NCI-H2029 (cell line): ENCODE data around the gene BMP3.
"Not testable (repeated sequence)": the region's sequence is repeated elsewhere in the genome, so short reads cannot be mapped to it uniquely, and the experiment has no call there.

Source experiments
- DNase-seq: peaks from one replicate; lab custom pipeline; 2025; lab: John Stamatoyannopoulos, UW

The BMP3 gene, protein sequence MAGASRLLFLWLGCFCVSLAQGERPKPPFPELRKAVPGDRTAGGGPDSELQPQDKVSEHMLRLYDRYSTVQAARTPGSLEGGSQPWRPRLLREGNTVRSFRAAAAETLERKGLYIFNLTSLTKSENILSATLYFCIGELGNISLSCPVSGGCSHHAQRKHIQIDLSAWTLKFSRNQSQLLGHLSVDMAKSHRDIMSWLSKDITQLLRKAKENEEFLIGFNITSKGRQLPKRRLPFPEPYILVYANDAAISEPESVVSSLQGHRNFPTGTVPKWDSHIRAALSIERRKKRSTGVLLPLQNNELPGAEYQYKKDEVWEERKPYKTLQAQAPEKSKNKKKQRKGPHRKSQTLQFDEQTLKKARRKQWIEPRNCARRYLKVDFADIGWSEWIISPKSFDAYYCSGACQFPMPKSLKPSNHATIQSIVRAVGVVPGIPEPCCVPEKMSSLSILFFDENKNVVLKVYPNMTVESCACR

DNA sequence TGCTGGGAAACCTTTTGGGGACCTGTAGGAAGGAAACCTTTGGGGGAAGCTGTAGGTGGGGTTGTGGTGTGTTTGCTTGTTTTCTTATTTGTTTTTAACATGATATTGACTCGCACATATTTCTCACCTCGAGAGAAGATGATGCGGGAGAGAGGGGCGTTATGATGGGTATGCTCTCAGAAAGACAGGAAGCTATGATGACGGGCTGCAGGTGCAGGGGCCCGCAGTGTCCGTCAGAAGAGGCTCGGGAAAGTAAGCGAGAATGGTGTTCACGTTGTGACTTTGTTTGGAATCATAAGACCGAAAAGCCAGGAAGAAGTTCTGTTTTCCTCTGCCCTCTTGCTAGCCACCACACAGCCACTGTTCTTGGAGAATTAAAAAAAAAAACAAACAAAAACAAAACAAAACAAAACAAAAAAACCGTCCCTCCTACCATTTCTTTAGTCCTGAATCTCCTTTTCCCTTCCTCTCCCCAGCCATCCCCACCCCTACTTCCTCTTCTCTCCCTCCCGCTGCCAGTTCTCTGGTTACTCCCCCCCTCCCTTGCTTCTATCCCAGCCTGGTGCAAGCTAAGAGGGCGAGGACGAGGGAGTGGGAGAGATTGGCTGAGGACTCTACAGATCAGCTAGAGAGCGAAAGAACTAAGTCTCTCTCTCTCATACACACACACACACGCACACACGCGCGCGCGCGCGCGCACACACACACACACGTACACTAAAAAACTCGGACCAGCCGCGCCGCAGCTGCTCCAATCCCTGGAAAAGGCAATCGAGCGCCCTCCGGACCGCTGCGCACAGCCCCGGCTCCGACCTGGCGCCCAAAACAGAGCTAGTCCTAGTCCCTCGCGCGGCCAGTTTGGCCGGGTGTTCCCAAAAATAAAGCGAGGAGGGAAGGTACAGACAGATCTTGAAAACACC is at the start of gene BMP3:
Gene BMP3, plus strand, starts transcription at position 648 of the 920 bp plus-strand sequence. CDS start 577 bp downstream, outside the sequence.
- peak; percentile 26 for DNase-seq

DNA sequence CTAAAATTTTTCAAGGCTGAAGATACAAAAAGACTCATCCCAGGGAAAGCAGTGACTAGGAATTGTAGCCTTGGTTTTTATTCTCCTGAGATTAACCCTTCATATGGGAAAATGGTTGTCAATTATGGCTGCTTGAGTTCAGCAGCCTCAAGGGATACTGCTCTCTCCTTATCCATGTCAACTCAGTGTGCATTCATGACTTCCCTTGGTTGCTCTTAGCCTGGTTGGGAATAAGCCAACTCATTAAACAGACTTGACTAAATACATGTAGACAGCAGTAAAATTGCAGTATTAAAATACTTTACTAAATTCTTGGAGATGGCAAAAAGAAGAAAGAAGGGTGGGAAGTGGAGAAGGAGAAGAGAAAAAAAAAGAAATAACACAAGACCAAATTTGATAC is 44.5 kb upstream of the BMP3 start:
- DNase-seq: no peak

DNA sequence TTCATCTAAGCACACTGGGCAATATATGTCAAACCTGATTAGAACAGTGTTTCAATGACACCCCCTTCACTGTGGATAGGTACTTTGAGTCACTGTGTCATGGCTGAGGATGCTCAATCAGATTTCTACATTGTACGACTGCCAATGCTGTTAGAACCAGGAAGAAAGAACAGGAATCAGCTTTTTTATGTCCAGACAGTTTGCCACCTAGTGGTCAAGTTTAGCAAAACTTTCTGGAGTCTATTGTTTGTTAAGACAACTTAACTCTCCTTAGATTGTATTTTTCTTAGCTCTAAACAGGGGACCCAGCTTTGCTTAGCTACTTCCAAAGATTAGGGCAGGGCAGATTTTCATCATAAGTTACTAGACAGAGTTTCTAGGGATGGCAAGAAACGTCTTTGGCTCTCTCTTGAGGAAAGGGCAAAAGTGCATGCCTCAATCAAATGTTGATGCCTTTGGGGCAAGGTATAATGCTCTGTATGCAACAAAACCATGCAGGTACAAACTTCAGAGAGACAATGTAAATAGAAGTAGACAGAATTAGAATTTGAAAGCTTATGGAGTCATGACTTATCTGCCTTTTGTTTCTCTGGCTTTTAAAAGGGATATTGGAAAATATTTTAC is 40.5 kb upstream of the BMP3 start:
- DNase-seq: peak; percentile 6

DNA sequence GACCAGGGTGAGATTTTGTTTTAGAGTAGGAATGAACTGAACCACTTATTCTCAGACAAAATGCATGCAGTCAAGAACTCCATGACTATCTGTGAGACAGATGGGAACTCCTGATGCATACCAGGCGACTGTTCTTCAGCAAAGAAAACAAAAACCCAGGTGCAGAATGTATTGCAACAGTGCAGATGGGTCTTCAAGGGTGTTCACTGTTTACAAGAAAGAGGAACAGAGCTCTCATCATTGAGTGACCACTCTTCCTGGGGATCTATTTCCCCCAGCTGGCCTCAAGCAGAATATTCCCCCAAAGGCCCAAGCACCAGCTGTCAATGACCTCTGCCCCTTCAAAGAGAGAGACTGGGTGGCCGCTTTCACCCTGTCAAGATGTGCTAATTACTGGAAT is 39.7 kb upstream of the BMP3 start:
- DNase-seq: no peak

DNA sequence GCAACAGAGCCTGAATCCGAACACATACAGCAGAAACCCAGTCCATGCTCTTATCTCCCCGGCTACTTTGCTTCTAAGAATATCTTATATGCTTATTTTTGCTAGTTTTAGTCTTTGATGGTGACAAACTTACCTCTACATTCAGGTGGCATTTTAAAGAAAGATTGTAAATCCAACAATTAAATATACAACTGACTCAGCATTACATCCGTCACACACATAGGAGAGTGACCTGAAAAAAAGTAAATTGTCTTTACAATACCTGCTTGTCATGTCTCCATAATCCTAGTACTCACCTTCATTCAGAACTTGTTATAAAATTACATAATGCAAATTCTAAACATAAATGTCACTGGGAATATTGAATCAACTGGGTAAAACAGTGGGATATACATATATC is 30.6 kb upstream of the BMP3 start:
- DNase-seq: no peak

DNA sequence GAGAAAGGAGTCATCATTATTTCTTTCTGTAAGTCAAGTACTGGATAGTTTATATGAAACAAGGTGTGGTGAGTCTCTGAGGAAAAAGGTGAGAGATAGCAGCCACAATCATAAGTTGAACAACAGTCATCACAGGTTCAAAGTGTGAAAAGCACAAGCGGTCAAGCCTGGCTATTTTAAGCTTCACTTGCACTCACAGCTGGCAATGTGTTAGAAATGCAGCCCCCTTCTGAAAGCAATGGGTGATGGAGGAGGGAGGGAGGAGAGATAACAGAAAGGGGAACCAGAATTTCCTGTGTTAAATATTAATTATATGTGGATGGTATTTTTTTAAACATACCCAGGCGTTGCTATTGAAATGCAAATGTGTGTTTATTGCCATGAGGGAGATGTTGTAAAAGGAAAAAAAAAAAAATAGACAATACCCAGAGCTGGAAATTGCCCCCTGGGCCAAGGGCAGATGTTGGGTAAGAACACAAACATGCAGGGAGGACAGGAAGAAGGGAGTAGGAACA is 26.9 kb upstream of the BMP3 start:
- no peak for DNase-seq

DNA sequence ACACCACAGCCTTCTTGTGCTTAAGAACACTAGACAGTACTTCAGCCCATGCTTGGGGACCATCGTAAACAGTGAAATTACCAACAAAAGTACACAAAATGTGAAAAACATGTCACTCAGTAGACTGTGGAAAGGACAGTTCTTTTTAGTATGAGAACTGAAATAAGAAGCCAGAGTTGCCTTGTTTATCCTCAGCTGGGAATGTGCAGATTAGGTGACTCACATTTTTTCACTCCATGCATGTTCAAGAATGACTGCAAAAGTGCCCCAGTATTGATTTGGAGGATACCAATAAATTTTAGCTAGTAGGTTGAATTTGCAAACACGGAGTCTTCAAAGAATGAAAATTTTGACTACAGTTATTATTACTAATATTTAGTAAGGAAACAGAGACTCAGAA is 23.1 kb upstream of the BMP3 start:
- no peak for DNase-seq

DNA sequence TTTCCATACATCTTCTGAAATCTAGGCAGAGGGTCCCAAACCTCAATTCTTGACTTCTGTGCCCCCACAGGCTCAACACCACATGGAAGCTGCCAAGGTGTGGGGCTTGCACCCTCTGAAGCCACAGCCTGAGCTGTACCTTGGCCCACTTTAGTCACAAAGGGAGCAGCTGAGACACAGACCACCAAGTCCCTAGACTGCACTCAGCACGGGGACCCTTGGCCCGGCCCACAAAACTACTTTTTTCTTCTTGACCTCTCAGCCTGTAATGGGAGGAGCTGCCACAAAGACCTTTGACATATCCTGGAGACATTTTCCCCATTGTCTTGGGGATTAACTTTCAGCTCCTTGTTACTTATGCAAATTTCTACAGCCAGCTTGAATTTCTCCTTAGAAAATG is 13.9 kb upstream of the BMP3 start:
- not testable (repeated sequence) for DNase-seq

DNA sequence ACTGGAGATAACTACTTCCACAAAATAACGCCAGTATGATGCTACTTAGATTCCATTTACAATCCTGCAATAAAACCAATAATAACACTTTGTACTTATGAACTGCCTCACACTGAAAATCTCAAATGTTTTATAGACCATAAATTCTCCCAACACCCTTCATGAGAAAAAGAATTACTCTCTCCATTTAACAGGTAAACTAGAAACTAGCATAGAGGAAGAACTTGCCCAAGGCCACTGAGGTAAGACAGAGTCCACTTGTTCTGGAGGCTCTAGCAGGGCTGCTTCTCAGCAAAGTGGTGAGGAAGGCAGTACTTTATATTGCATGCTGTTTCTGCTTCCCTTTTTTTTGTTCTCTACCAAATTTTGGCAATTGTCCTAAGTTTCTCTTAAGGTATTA is 11.5 kb upstream of the BMP3 start:
- DNase-seq: no peak

DNA sequence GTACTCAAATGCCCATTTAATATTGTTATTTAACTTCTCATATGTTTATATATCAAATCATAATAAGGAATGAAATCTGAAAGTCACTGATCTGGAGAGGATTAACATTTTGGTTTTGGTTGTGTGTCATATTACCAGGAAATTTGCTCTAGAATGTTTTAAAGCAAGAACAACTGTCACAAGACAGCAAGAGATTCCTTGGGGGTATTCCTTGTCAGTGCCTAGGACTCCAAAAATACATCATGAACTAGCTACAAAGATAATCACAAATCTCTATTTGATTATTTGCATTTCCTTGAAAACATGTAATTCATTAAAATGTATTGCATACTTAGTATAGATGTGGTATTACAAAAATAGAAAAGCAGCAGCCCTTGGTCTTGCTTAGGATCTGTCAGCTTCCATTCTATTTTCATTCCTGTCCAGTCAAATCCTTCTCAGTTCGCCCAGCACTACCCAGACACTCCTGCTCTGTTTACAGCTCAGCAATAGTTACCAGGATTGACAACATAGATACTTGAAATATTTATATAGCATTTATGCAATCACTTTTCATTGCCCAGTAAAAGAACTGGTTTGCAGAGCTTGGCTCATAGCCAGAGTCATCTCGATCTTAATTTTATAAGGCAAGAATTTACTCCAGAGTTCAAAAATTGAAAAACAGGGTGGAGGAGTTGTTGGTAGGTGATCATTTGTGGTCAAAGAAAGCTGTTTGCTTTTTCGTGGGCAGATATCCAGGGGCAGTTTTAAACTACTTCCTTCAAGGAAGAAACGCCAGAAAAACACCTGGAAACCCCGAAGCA is 9.2 kb upstream of the BMP3 start:
- peak; percentile 58 for DNase-seq

DNA sequence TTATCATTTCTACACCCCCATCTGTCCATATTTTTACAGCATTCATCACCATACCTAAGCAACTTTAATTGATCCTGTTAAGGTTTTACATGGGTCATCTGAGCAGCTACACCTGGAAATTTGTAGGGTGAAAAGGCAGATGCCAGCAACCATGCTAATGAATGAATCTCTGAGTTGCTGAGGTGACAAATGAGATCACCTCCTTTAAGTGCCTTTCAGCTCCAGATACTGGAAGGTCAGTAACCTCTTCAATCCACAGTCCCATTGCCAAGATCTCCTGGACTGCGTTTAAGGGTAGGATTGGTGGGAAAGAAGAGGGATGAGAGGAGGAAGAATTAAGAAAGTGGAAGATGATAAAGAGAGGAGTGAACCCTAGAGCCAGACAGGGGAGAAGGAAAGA is 8.5 kb upstream of the BMP3 start:
- DNase-seq: peak; percentile 55

DNA sequence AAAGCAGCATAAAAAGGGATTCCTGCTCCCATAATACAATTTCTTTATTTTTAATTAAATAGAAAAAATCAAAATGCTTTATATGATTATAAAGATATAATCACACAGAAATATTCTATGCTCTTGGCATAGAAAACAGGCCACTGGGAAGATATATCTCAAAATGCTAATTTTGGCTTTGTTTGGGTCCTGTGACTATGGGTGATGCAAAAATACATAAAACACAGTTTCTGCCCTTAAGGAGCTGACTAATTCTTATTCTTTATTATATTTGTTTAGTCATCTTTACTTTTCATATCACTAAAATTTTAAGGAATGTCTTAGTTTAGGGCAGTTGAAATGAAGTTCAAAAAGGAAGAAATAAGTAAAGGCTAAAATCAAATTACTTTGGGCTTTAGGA is 7.0 kb upstream of the BMP3 start:
- DNase-seq: no peak

DNA sequence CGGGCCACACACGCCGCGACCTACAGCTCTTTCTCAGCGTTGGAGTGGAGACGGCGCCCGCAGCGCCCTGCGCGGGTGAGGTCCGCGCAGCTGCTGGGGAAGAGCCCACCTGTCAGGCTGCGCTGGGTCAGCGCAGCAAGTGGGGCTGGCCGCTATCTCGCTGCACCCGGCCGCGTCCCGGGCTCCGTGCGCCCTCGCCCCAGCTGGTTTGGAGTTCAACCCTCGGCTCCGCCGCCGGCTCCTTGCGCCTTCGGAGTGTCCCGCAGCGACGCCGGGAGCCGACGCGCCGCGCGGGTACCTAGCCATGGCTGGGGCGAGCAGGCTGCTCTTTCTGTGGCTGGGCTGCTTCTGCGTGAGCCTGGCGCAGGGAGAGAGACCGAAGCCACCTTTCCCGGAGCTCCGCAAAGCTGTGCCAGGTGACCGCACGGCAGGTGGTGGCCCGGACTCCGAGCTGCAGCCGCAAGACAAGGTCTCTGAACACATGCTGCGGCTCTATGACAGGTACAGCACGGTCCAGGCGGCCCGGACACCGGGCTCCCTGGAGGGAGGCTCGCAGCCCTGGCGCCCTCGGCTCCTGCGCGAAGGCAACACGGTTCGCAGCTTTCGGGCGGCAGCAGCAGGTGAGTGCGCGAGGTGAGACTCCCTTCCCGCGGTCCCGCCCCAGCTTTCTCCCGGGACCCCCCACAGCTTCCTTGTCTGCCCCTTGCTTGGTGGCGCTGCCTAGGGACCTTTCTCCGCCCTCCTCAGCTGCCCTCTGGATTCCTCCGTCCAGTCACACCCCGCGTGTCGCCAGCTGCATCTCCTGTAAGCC is 678 bp downstream of the BMP3 start:
- DNase-seq: no peak

DNA sequence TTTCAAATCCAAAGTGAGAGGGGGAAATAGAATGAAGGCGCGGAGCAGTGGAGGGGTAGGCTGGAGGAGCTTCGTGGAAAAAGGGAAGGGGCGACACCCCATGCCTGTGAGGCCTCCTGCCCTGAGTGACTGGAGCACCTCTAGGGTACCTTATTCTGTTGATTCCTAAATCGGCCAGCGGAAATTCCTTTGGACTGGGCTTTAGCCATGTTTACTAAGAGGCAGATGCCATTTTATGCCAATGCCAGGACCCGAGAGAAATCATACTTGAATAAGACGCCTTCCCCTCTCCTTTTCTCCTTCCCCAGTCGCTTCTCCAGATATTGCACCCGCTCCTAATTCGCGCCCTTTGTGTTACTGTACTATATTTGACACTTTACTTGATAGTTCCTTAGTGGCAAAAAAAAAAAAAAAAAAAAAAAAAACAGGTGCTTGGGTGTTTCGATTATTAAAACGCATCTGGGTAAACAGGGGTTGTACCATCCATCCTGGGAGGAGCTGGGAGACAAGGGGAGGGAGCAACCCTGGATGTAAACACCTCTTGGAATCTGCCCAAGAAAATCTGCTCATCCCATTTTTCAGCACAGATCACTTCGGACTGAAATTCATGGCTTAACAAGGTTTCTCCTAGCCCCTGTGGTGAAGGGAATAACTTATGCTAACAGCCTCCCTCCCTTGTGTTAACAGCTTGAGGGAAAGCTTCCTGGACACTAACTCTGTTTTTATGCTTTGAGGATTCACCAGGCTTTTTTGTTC is 1.5 kb downstream of the BMP3 start:
- no peak for DNase-seq

DNA sequence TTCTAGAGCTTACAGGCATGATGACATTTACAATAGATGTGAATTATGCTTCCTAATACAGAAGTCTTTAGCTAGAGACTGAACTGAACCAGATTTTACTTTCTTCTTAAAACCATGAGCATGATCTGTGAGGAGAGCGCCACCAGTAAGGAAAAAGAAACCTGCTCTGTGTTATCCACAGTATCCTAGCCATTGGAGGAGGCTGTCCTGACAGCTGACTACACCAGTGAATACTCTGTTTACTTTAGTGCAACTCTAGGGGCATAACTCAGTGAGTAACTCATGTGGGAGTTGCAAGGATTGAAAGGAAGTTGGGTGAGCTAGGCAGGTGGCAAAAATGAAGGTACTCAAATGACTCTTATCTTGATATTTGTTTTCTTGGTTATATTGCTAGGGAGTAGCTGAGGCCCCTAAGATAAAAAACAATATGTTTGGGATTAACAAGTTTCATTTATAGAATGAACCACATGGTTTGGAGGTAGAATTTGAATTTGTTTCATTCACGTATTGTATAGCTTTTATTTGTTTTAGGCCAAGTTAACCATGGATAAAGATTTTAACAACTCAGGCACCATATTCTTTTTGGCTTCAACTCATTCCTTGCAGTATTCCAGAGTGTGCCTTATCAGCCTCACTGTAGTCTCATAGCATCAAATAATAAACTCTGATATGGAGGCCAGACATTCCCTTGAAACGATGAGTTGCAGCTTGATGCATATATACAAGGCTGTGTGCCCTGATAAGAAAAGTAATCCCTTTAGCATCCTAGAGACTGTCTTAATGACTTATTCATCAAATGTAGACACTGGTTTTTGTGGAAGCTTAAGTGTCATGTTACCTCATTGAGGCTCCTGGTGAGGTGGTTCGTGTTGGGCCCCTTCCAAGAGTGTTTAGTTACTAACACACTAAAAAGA is 2.5 kb downstream of the BMP3 start:
- DNase-seq: peak; percentile 30

DNA sequence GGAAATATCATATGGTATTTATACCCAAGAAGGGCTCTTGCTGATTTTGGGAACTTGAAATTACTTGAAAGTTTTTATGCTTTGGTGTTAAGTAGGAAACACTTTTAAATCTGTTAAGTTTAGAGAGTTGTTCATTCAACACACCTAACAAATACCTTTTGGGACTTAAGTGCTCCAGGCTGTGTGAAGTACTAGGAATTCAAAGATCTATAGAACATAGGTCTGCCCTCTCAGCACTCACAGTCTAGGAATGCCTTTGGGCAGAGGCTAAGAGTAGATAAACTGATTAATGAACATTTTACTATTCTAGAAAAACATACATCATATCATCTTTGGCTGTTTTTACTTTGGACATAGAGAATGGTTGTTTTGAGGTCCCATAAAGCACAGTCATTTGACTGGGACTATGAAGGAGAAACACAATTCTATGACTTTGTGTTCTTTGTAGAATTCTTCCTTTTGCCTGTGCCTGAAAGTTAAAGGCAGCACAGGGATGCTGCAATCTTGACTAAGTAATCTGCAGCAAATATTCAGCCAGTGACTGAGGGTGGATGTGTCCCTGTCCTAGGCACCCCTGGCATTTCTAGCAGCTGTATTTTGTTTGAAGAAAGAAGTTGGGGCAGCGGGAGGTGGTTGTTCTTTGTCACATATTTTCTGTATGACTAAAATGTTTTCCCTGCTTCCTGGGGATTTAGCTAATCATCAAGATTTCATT is 8.3 kb downstream of the BMP3 start:
- no peak for DNase-seq

DNA sequence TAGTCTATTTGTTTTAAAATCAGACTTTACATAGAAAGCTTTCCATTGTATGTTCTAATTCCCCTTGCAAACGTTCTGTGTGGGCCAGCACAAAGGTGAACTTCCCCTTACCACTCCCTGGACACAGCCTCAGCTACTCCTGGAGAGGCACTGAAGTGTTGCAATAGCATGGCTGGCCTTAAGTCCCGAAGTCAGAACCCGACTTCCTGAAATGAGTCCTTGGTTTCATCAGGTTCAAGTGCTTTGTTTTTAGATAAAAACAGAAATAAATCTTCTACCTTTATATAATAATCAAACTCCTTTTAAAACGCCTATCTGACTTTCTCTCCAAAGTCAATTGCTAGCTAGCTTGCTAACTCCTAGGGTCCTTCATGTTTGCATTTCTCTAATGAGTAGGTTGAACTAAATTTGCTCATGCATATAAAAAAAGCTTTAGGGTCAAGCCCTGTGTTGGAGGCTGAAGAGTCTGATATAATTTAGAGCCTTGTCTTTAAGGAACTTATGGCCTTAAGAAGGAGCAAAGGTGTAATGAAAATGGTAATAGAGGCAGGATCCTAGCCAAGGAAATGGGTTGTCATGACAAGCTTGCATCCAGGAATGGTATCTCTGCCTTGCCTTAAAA is 9.0 kb downstream of the BMP3 start:
- DNase-seq: no peak
